ENCODE data around the gene PARPBP. TPM values are rescaled to one million over a fixed set of nuclear protein-coding genes. Genes with fewer than 3 reads are reported as not detected.

Gene PARPBP
- total and polyA plus RNA-seq, 4 donors = 0.32 to 24.9 (median 0.60) TPM

DNA sequence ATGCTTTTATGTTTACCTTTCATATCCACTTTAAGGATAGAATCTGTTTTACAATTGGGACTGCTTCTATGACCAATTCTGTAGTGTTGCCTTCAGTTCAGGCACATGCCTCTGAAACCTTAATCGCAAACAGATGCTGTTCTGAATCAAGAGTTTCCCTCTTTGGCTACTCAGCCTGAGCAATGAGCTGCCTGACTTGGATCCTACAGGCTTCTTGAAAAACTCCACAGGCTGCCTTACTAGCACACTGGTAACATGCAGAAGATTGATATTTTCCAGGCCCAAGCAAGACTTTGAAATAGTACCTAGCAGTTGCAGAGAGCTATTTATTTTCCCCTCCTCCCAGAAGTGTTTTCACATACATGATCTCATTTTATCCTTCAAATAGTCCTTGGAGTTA is 112.5 kb downstream of the PARPBP start:
- Histone ChIP-seq H3K9ac (ENCODE audit: low read depth in 1 of 2, low read length in 2 of 2) (no peak overlapping the region), H3K4me1 (ENCODE audit: control insufficient read depth in 4 of 4, insufficient read depth in 4 of 4, low read length in 3 of 4) (no peaks in the 10 kb centered on the region), H3K9me3 (ENCODE audit: control insufficient read depth in 4 of 4, low read length in 3 of 4) (no peaks in the 10 kb centered on the region), H3K27ac (ENCODE audit: low read depth in 1 of 2, low read length in 2 of 2) (no peak overlapping the region), H3K4me3 (ENCODE audit: low read depth in 1 of 3, low read length in 3 of 3) (no peak overlapping the region), H3K27me3 (ENCODE audit: control insufficient read depth in 4 of 4, insufficient read depth in 4 of 4, low read length in 3 of 4) (no peaks in the 10 kb centered on the region), H3K36me3 (ENCODE audit: control insufficient read depth in 4 of 4, insufficient read depth in 3 of 4, low read depth in 1 of 4, low read length in 3 of 4) (no peaks in the 10 kb centered on the region)
- no peak for TF ChIP-seq FOXA2 (IDR thresholded peaks at IDR 0.05)
- no peak for TF ChIP-seq RXRA (IDR thresholded peaks at IDR 0.05)
- TF ChIP-seq SP1 (IDR thresholded peaks at IDR 0.05) = no peak
- TF ChIP-seq, protein P1, sequence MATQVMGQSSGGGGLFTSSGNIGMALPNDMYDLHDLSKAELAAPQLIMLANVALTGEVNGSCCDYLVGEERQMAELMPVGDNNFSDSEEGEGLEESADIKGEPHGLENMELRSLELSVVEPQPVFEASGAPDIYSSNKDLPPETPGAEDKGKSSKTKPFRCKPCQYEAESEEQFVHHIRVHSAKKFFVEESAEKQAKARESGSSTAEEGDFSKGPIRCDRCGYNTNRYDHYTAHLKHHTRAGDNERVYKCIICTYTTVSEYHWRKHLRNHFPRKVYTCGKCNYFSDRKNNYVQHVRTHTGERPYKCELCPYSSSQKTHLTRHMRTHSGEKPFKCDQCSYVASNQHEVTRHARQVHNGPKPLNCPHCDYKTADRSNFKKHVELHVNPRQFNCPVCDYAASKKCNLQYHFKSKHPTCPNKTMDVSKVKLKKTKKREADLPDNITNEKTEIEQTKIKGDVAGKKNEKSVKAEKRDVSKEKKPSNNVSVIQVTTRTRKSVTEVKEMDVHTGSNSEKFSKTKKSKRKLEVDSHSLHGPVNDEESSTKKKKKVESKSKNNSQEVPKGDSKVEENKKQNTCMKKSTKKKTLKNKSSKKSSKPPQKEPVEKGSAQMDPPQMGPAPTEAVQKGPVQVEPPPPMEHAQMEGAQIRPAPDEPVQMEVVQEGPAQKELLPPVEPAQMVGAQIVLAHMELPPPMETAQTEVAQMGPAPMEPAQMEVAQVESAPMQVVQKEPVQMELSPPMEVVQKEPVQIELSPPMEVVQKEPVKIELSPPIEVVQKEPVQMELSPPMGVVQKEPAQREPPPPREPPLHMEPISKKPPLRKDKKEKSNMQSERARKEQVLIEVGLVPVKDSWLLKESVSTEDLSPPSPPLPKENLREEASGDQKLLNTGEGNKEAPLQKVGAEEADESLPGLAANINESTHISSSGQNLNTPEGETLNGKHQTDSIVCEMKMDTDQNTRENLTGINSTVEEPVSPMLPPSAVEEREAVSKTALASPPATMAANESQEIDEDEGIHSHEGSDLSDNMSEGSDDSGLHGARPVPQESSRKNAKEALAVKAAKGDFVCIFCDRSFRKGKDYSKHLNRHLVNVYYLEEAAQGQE (IDR thresholded peaks at IDR 0.05) = no peak
- TF ChIP-seq HNF4A (conservative IDR thresholded peaks at IDR 0.05) = no peak
- TF ChIP-seq, protein P2, sequence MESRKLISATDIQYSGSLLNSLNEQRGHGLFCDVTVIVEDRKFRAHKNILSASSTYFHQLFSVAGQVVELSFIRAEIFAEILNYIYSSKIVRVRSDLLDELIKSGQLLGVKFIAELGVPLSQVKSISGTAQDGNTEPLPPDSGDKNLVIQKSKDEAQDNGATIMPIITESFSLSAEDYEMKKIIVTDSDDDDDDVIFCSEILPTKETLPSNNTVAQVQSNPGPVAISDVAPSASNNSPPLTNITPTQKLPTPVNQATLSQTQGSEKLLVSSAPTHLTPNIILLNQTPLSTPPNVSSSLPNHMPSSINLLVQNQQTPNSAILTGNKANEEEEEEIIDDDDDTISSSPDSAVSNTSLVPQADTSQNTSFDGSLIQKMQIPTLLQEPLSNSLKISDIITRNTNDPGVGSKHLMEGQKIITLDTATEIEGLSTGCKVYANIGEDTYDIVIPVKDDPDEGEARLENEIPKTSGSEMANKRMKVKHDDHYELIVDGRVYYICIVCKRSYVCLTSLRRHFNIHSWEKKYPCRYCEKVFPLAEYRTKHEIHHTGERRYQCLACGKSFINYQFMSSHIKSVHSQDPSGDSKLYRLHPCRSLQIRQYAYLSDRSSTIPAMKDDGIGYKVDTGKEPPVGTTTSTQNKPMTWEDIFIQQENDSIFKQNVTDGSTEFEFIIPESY (IDR thresholded peaks at IDR 0.05) = no peak
- no peak for TF ChIP-seq GABPA (IDR thresholded peaks at IDR 0.05 in 1 of 2, conservative IDR thresholded peaks at IDR 0.05 in 1 of 2)
- 91% methylated on average over 1 of the region's 1 CpG for WGBS
- no peak for DNase-seq (ENCODE audit: low spot score)

DNA sequence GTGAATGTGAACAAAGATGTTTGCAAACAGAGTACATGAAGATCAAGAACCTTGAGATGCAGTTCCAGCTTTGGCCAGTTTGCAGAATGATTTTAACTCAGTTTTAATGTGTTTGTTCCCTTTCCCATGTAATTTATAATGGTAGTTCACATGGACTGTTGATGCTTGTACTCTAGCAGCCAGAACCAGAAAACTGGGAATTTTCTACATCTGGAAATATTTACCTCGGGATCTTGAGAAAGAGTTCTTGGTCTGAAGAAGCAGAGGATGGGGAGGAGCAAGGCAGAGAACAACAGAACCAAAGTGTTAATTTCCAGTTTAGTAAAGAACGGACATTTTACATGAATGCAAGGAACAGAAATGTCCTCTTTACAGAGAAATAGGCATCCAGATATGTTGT is 114.6 kb downstream of the PARPBP start:
- Histone ChIP-seq H3K27ac (ENCODE audit: low read depth in 1 of 2, low read length in 2 of 2) (no peak overlapping the region), H3K4me1 (ENCODE audit: control insufficient read depth in 4 of 4, insufficient read depth in 4 of 4, low read length in 3 of 4) (no peaks in the 10 kb centered on the region), H3K36me3 (ENCODE audit: control insufficient read depth in 4 of 4, insufficient read depth in 3 of 4, low read depth in 1 of 4, low read length in 3 of 4) (no peaks in the 10 kb centered on the region), H3K9ac (ENCODE audit: low read depth in 1 of 2, low read length in 2 of 2) (no peak overlapping the region), H3K9me3 (ENCODE audit: control insufficient read depth in 4 of 4, low read length in 3 of 4) (no peaks in the 10 kb centered on the region), H3K4me3 (ENCODE audit: low read depth in 1 of 3, low read length in 3 of 3) (no peak overlapping the region), H3K27me3 (ENCODE audit: control insufficient read depth in 4 of 4, insufficient read depth in 4 of 4, low read length in 3 of 4) (no peaks in the 10 kb centered on the region)
- DNase-seq (ENCODE audit: low spot score) = no peak
- 79% methylated on average over 2 of the region's 2 CpGs for WGBS
- TF ChIP-seq, protein P3, sequence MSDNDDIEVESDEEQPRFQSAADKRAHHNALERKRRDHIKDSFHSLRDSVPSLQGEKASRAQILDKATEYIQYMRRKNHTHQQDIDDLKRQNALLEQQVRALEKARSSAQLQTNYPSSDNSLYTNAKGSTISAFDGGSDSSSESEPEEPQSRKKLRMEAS (IDR thresholded peaks at IDR 0.05) = no peak
- no peak for TF ChIP-seq GABPA (IDR thresholded peaks at IDR 0.05 in 1 of 2, conservative IDR thresholded peaks at IDR 0.05 in 1 of 2)
- no peak for TF ChIP-seq JUND (IDR thresholded peaks at IDR 0.05)
- TF ChIP-seq FOXA1 (IDR thresholded peaks at IDR 0.05) = no peak
- TF ChIP-seq, protein P4, sequence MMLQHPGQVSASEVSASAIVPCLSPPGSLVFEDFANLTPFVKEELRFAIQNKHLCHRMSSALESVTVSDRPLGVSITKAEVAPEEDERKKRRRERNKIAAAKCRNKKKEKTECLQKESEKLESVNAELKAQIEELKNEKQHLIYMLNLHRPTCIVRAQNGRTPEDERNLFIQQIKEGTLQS (IDR thresholded peaks at IDR 0.05) = no peak
- TF ChIP-seq HNF4A (conservative IDR thresholded peaks at IDR 0.05) = no peak
- TF ChIP-seq TAF1 (conservative IDR thresholded peaks at IDR 0.05) = no peak
- no peak for TF ChIP-seq NR2F2 (IDR thresholded peaks at IDR 0.05)
- TF ChIP-seq FOXA2 (IDR thresholded peaks at IDR 0.05) = no peak
- TF ChIP-seq, protein P1 (IDR thresholded peaks at IDR 0.05) = no peak
- TF ChIP-seq, protein P5, sequence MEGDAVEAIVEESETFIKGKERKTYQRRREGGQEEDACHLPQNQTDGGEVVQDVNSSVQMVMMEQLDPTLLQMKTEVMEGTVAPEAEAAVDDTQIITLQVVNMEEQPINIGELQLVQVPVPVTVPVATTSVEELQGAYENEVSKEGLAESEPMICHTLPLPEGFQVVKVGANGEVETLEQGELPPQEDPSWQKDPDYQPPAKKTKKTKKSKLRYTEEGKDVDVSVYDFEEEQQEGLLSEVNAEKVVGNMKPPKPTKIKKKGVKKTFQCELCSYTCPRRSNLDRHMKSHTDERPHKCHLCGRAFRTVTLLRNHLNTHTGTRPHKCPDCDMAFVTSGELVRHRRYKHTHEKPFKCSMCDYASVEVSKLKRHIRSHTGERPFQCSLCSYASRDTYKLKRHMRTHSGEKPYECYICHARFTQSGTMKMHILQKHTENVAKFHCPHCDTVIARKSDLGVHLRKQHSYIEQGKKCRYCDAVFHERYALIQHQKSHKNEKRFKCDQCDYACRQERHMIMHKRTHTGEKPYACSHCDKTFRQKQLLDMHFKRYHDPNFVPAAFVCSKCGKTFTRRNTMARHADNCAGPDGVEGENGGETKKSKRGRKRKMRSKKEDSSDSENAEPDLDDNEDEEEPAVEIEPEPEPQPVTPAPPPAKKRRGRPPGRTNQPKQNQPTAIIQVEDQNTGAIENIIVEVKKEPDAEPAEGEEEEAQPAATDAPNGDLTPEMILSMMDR (IDR thresholded peaks at IDR 0.05; ENCODE audit: low read depth, low read length, missing input control) = no peak
- no peak for TF ChIP-seq EGR1 (IDR thresholded peaks at IDR 0.05; ENCODE audit: low read depth in 2 of 2)
- TF ChIP-seq, protein P2 (IDR thresholded peaks at IDR 0.05) = no peak
- TF ChIP-seq YY1 (IDR thresholded peaks at IDR 0.05) = no peak
- TF ChIP-seq RXRA (IDR thresholded peaks at IDR 0.05) = no peak

Measured in liver (tissue), 9 donors.